ENCODE measurements around the gene C16orf96.

GRCh38 chr16:4641895-4642294, 85.8 kb downstream of the C16orf96 start:
- TF ChIP-seq POLR2A (IDR thresholded peaks at IDR 0.05; ENCODE audit: low read depth, low read length) = no peak
- no peak for TF ChIP-seq TAF1 (IDR thresholded peaks at IDR 0.05; ENCODE audit: low read depth, low read length)
- no peak for TF ChIP-seq POLR2AphosphoS5 (IDR thresholded peaks at IDR 0.05; ENCODE audit: low read depth, low read length)

All from GM12891 (cell line).